SK-N-MC (cell line): ENCODE data around the gene MYD88.

Experiments
- EZH2 ChIP-seq: fragments of 200-600 bp; sonication (generic); IDR thresholded peaks from one replicate; pipeline ENCODE4 v1.6.1; 2017; ENCODE audit warnings: antibody characterized with exemption
- FOXP2 ChIP-seq: optimal IDR thresholded peaks from 2 replicates; pipeline ENCODE3; 2011; ENCODE audit warnings: mild to moderate bottlenecking, moderate library complexity; ENCODE audit not compliant: insufficient read depth; ENCODE audit errors: extremely low read length, control extremely low read depth
- POLR2AphosphoS5 ChIP-seq: IDR thresholded peaks from 2 replicates; pipeline ENCODE4 v1.6.1; 2012; ENCODE audit warnings: mild to moderate bottlenecking, low read depth, low read length, borderline replicate concordance

DNA sequence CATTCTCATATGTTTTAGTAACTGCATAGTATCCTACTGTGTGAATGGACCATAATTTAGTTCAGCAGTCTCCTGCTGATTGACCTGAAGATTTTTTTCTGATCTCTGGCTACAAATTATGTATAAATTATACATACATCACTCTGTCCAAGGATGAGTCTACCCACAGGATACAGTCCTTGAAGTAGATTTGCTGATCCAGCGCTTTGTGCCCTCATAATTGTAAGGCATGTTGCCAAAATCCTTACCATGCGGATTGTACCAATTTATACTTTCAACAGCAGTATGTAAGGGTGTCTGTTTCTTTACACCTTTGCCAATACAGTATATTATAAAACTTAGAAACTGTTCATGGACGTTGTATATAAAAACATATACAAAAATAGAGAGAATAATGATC is 48.0 kb upstream of the MYD88 start:
- TF ChIP-seq POLR2AphosphoS5 = no peak
- TF ChIP-seq EZH2 = no peak
- TF ChIP-seq FOXP2 = no peak
